K562 (cell line): ENCODE data around the gene PSMD2. TPM values are rescaled to one million over a fixed set of nuclear protein-coding genes. Genes with fewer than 3 reads are reported as not detected.

Experiments used
- CBFB ChIP-seq: sonication (generic); formaldehyde crosslinking; IDR thresholded peaks from 2 replicates; pipeline ENCODE4 v1.4.0; 2020; ENCODE audit warnings: mild to moderate bottlenecking, missing genetic modification reagents
- CEBPB ChIP-seq: fragments of 450-650 bp; IDR thresholded peaks from 2 replicates; pipeline ENCODE4 v1.6.1; 2016; ENCODE audit warnings: missing genetic modification characterization, missing compliant biosample characterization
- CREB1 ChIP-seq, 2 experiments: sonication (generic) in 1 of 2; formaldehyde crosslinking in 1 of 2; IDR thresholded peaks; 2 replicates each; pipeline versions ENCODE4 v1.6.1 to v1.8.0; 2012 to 2022; ENCODE audit warnings: inconsistent platforms in 1 of 2, mild to moderate bottlenecking in 1 of 2, missing genetic modification reagents in 1 of 2, moderate library complexity in 1 of 2
- JUND ChIP-seq, 2 experiments: IDR thresholded peaks; 2 replicates in 1 of 2; 3 replicates in 1 of 2; pipeline ENCODE4 v1.6.1; 2011; ENCODE audit warnings: borderline replicate concordance in 2 of 2, low read depth in 2 of 2, low read length in 2 of 2, improper control_type of control experiment in 1 of 2, missing biosample characterization in 1 of 2, missing genetic modification characterization in 1 of 2, missing genetic modification reagents in 1 of 2
- KDM5B ChIP-seq: fragments of 200-600 bp; sonication (generic); IDR thresholded peaks from 2 replicates; pipeline ENCODE4 v1.6.1; 2012; ENCODE audit warnings: low read depth, mild to moderate bottlenecking, moderate library complexity, low read length, control low read depth, inconsistent platforms; ENCODE audit not compliant: insufficient replicate concordance
- KLF10 ChIP-seq: fragments of 250-450 bp; sonication (Bioruptor Pico); IDR thresholded peaks from 2 replicates; pipeline ENCODE4 v1.6.1; 2021; ENCODE audit warnings: matching md5 sums
- LCOR ChIP-seq: sonication (generic); formaldehyde crosslinking; IDR thresholded peaks from 2 replicates; pipeline ENCODE4 v1.8.0; 2022; ENCODE audit warnings: mild to moderate bottlenecking, missing genetic modification reagents
- MCM7 ChIP-seq, 2 experiments: fragments of 450-650 bp; IDR thresholded peaks; 2 replicates each; pipeline ENCODE4 v1.6.1; 2016 to 2018
- MYC ChIP-seq, 2 experiments: fragments of 250-450 bp in 1 of 2; sonication (Bioruptor Pico) in 1 of 2; IDR thresholded peaks; 2 replicates each; pipeline versions ENCODE4 v1.5.1 to v1.6.1; 2012 to 2021; ENCODE audit warnings: low read depth in 2 of 2, borderline replicate concordance in 1 of 2, improper control_type of control experiment in 1 of 2, low read length in 1 of 2, mild to moderate bottlenecking in 1 of 2, moderate library complexity in 1 of 2
- NCOA6 ChIP-seq: fragments of 450-650 bp; IDR thresholded peaks from 2 replicates; pipeline ENCODE4 v1.6.1; 2017; ENCODE audit warnings: mild to moderate bottlenecking
- NFE2L1 ChIP-seq: fragments of 450-650 bp; IDR thresholded peaks from 2 replicates; pipeline ENCODE4 v1.6.1; 2016; ENCODE audit warnings: missing genetic modification characterization, low read depth, mild to moderate bottlenecking, missing compliant biosample characterization, moderate library complexity, borderline replicate concordance
- SMAD1 ChIP-seq: fragments of 150-350 bp; IDR thresholded peaks from 2 replicates; pipeline ENCODE4 v1.6.1; 2014; ENCODE audit warnings: low read length, low read depth; ENCODE audit not compliant: partially characterized antibody
- ZC3H4 ChIP-seq: sonication (generic); formaldehyde crosslinking; IDR thresholded peaks from 2 replicates; pipeline ENCODE4 v1.9.0; 2021; ENCODE audit warnings: missing genetic modification reagents, borderline replicate concordance
- polyA plus RNA-seq, 8 experiments: library from polyadenylated mRNA; depleted of rRNA in 4 of 8; stranded (reverse) in 5 of 8; unstranded in 3 of 8; fragments of >200 nt; fragmentation: Nextera tagmentation in 2 of 8; fragmentation: Illumina TruSeq in 1 of 8; extraction: Ambion mirVana in 2 of 8; extraction: Trizol in 1 of 8; gene quantifications; 2 replicates each; pipeline versions ENCODE4 v1.2.1 to v1.2.3, GENCODE V29; 2011 to 2014; ENCODE audit warnings: inconsistent platforms in 1 of 8, missing spikeins in 1 of 8
- total RNA-seq, 7 experiments: library from RNA; depleted of rRNA in 6 of 7; stranded (reverse); fragments of >200 nt in 6 of 7; fragmentation: Illumina TruSeq in 2 of 7; extraction: Trizol in 2 of 7; gene quantifications; 2 replicates each; pipeline versions ENCODE4 v1.2.1 to v1.2.3, GENCODE V29; 2011 to 2021; ENCODE audit warnings: low replicate concordance in 1 of 7
- TF ChIP-seq, protein P1 (sequence below): fragments of 450-650 bp; formaldehyde crosslinking; IDR thresholded peaks from 2 replicates; pipeline ENCODE4 v1.4.0; 2022; ENCODE audit warnings: missing genetic modification characterization
- TF ChIP-seq, protein P2 (sequence below): sonication (generic); formaldehyde crosslinking; IDR thresholded peaks from 2 replicates; pipeline ENCODE4 v1.8.0; 2022; ENCODE audit warnings: mild to moderate bottlenecking, missing genetic modification reagents
- TF ChIP-seq, protein P3 (sequence below), 2 experiments: IDR thresholded peaks; 2 replicates each; pipeline ENCODE4 v1.6.1; 2012; ENCODE audit warnings: improper control_type of control experiment in 2 of 2, low read depth in 2 of 2, low read length in 2 of 2, borderline replicate concordance in 1 of 2

Gene PSMD2
- total and polyA plus RNA-seq, 9 of the 15 experiments (the other 6 are each of a cell fraction or from before 2014, with no cell fraction given), result 152 to 484 (median 295) TPM

DNA sequence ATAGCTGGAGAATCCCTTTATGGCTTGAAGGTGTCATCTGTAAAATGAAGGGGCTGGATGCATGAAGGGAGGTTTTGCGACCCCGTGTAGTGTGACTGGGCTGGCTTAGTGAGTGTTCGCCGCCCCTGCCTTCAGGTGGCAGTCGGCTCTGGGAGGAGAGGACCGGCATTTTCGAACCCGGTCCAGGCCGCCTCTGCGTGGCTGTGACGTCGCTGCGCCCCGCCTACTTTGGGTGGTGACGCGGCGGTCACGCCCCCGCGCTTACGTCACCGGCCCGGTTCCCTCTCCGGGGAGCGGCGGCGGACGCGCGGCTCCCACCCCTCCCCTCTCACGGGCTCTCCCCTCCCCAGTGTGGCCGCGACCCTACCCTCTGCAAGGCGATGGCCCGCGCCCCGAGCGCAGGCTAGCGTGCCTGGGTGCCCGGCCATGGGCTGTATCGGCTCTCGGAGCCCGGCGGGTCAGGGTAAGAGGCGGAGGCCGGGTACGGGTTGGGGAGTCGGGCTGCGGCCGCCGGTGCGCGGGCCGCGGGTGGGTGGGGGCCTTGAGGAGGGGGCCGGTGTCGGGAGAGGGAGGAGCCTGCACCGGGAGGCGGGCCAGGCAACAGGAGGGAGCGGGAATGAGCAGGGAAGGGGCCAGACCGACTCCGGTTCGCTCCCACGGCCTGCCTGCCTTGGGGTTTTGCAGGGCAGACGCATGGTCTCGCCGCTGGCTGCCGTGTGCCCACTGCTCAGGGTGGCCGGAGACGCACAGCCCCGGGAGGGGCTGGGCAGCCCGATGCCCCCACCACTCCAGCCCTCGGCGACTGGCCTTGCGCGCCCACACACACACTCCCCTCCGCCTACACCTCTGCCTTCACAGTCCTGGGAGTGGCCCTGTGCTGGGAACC is 36.9 kb downstream of the PSMD2 start (continued):
- TF ChIP-seq KDM5B (peak; percentile 55), JUND (IDR thresholded peaks at IDR 0.05; ENCODE audit: borderline replicate concordance, low read depth, low read length) (peak; percentile 88), JUND (tag; IDR thresholded peaks at IDR 0.05; ENCODE audit: borderline replicate concordance, low read depth, low read length) (peak; percentile 80; the same call in 1 of the 3 replicates), SMAD1 (no peak), CREB1 (IDR thresholded peaks at IDR 0.05) (peak; percentile 98), CREB1 (CRISPR knock-in tag; IDR thresholded peaks at IDR 0.05) (peak; percentile 98), KLF10 (CRISPR knock-in tag) (no peak), LCOR (no peak), CEBPB (tag) (no peak), MYC (IDR thresholded peaks at IDR 0.05; ENCODE audit: low read depth, low read length) (no peak; the same call in 1 of the 2 replicates), MYC (CRISPR knock-in tag; IDR thresholded peaks at IDR 0.05; ENCODE audit: borderline replicate concordance, low read depth) (peak; percentile 51; the same call in 1 of the 2 replicates), CBFB (no peak), MCM7 (IDR thresholded peaks at IDR 0.05) (no peak), NCOA6 (no peak), ZC3H4 (no peak), NFE2L1 (tag) (no peak)
- TF ChIP-seq, protein P1, sequence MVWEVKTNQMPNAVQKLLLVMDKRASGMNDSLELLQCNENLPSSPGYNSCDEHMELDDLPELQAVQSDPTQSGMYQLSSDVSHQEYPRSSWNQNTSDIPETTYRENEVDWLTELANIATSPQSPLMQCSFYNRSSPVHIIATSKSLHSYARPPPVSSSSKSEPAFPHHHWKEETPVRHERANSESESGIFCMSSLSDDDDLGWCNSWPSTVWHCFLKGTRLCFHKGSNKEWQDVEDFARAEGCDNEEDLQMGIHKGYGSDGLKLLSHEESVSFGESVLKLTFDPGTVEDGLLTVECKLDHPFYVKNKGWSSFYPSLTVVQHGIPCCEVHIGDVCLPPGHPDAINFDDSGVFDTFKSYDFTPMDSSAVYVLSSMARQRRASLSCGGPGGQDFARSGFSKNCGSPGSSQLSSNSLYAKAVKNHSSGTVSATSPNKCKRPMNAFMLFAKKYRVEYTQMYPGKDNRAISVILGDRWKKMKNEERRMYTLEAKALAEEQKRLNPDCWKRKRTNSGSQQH (CRISPR knock-in tag), result 0 out of 2 replicates have a peak, but pooled peaks have one; percentile 84
- TF ChIP-seq, protein P2, sequence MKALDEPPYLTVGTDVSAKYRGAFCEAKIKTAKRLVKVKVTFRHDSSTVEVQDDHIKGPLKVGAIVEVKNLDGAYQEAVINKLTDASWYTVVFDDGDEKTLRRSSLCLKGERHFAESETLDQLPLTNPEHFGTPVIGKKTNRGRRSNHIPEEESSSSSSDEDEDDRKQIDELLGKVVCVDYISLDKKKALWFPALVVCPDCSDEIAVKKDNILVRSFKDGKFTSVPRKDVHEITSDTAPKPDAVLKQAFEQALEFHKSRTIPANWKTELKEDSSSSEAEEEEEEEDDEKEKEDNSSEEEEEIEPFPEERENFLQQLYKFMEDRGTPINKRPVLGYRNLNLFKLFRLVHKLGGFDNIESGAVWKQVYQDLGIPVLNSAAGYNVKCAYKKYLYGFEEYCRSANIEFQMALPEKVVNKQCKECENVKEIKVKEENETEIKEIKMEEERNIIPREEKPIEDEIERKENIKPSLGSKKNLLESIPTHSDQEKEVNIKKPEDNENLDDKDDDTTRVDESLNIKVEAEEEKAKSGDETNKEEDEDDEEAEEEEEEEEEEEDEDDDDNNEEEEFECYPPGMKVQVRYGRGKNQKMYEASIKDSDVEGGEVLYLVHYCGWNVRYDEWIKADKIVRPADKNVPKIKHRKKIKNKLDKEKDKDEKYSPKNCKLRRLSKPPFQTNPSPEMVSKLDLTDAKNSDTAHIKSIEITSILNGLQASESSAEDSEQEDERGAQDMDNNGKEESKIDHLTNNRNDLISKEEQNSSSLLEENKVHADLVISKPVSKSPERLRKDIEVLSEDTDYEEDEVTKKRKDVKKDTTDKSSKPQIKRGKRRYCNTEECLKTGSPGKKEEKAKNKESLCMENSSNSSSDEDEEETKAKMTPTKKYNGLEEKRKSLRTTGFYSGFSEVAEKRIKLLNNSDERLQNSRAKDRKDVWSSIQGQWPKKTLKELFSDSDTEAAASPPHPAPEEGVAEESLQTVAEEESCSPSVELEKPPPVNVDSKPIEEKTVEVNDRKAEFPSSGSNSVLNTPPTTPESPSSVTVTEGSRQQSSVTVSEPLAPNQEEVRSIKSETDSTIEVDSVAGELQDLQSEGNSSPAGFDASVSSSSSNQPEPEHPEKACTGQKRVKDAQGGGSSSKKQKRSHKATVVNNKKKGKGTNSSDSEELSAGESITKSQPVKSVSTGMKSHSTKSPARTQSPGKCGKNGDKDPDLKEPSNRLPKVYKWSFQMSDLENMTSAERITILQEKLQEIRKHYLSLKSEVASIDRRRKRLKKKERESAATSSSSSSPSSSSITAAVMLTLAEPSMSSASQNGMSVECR (CRISPR knock-in tag), result peak; percentile 75
- TF ChIP-seq, protein P3, sequence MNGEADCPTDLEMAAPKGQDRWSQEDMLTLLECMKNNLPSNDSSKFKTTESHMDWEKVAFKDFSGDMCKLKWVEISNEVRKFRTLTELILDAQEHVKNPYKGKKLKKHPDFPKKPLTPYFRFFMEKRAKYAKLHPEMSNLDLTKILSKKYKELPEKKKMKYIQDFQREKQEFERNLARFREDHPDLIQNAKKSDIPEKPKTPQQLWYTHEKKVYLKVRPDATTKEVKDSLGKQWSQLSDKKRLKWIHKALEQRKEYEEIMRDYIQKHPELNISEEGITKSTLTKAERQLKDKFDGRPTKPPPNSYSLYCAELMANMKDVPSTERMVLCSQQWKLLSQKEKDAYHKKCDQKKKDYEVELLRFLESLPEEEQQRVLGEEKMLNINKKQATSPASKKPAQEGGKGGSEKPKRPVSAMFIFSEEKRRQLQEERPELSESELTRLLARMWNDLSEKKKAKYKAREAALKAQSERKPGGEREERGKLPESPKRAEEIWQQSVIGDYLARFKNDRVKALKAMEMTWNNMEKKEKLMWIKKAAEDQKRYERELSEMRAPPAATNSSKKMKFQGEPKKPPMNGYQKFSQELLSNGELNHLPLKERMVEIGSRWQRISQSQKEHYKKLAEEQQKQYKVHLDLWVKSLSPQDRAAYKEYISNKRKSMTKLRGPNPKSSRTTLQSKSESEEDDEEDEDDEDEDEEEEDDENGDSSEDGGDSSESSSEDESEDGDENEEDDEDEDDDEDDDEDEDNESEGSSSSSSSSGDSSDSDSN (IDR thresholded peaks at IDR 0.05; ENCODE audit: borderline replicate concordance in 1 of 2, low read depth in 2 of 2, low read length in 2 of 2), result 0 out of 4 replicates have a peak, but pooled peaks of 1 of the 2 experiments have one; percentile 37
